Body of pancreas (tissue), 4 donors: Measurements from ENCODE around the gene ACLY. TPM values are rescaled to one million over a fixed set of nuclear protein-coding genes. Genes with fewer than 3 reads are reported as not detected.

Experiments
- ATAC-seq: fragments of 150-250 bp; one replicate; pipeline ENCODE4 v1.9.1; 2016
- DNase-seq, 4 donors: peaks; one replicate each; pipeline ENCODE4 v3.0.0-alpha.2; 2019
- H3K27ac ChIP-seq, 4 donors: fragments of 200-600 bp; sonication (generic); 1 replicate in 3 of 4; 2 replicates in 1 of 4; pipeline versions ENCODE4 v1.5.1 to v1.6.1; 2016 to 2019; ENCODE audit warnings: mild to moderate bottlenecking in 1 of 4, mixed read lengths in 1 of 4, moderate library complexity in 1 of 4
- H3K27me3 ChIP-seq, 2 donors: fragments of 200-600 bp; sonication (generic); one replicate each; pipeline ENCODE4 v1.6.0; 2016; ENCODE audit warnings: mild to moderate bottlenecking in 1 of 2
- H3K36me3 ChIP-seq, 2 donors: fragments of 200-600 bp; sonication (generic); replicated peaks in 1 of 2; 2 replicates each; pipeline ENCODE4 v1.5.1; 2016; ENCODE audit warnings: low read depth in 2 of 2; ENCODE audit not compliant: insufficient read depth in 1 of 2
- H3K4me1 ChIP-seq: fragments of 200-600 bp; sonication (generic); one replicate; pipeline ENCODE4 v1.6.0; 2016
- H3K4me3 ChIP-seq, 2 donors: fragments of 200-600 bp; sonication (generic); 1 replicate in 1 of 2; 2 replicates in 1 of 2; pipeline ENCODE4 v1.5.1; 2016 to 2019
- H3K9me3 ChIP-seq, 3 donors: fragments of 200-600 bp; sonication (generic); 1 replicate in 2 of 3; 2 replicates in 1 of 3; pipeline ENCODE4 v1.5.1; 2016
- POLR2A ChIP-seq, 3 donors: fragments of 450-650 bp; IDR thresholded peaks; one replicate each; pipeline ENCODE4 v1.6.1; 2016; ENCODE audit warnings: antibody characterized with exemption in 3 of 3, mild to moderate bottlenecking in 2 of 3
- WGBS, 2 donors: methylation state at CpG; one replicate each; pipeline ENCODE4 v1.1.5; 2017; 5-methylcytosine and 5-hydroxymethylcytosine counted together
- intact Hi-C: fragments of 100-400 bp; cut with DNase I; formaldehyde crosslinking; loops from one replicate; pipeline ENCODE4 v1.15.1; 2023
- total RNA-seq, 2 donors: library from RNA; depleted of rRNA; stranded (reverse); fragments of >200 nt; gene quantifications; one replicate each; pipeline ENCODE4 v1.1.0, GENCODE V29; 2016
- TF ChIP-seq, protein P1 (sequence below), 7 experiments: fragments of 450-650 bp in 4 of 7; fragments of 200-600 bp in 3 of 7; sonication (generic) in 3 of 7; IDR thresholded peaks; one replicate each; pipeline ENCODE4 v1.5.1; 2016 to 2019; ENCODE audit warnings: antibody characterized with exemption in 7 of 7

Gene ACLY
- total RNA-seq, 2 donors from 2014 or later = 39.2 to 59.0 TPM

DNA sequence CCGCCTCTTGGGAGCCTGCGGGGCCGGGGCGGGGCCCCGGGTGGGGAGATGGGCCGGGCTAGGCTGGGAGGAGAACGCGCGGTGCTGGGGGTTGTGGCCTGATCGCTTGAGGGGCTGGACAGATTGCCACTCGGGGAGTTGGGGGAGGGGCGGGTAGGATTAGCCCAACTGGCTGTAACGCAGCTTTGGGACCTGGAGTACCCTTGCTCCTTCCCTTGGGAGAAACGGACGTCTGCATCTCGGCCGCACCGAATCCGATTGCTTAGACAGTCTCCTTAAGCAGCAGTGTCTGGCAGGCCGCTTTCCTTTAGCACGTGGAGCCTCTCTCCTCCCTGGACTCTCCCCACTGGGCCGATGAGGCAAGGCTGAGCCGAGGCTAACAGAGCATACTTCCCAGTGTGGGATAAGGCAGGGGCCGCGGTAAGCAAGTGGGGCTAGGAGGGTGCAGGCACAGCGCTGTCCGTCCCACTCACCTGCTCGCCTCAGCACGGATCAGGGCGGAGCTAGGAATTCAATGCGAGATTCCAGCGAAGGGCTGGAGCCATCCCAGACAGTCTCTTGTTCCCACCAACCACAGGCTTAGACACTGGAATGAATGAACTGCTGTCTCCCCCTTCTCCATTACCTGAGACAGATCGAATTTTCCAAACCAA, 540 bp upstream of the ACLY start:
- no peak for TF ChIP-seq POLR2A (IDR thresholded peaks at IDR 0.05)
- TF ChIP-seq, protein P1, sequence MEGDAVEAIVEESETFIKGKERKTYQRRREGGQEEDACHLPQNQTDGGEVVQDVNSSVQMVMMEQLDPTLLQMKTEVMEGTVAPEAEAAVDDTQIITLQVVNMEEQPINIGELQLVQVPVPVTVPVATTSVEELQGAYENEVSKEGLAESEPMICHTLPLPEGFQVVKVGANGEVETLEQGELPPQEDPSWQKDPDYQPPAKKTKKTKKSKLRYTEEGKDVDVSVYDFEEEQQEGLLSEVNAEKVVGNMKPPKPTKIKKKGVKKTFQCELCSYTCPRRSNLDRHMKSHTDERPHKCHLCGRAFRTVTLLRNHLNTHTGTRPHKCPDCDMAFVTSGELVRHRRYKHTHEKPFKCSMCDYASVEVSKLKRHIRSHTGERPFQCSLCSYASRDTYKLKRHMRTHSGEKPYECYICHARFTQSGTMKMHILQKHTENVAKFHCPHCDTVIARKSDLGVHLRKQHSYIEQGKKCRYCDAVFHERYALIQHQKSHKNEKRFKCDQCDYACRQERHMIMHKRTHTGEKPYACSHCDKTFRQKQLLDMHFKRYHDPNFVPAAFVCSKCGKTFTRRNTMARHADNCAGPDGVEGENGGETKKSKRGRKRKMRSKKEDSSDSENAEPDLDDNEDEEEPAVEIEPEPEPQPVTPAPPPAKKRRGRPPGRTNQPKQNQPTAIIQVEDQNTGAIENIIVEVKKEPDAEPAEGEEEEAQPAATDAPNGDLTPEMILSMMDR (IDR thresholded peaks at IDR 0.05) = no peak
- intact Hi-C loops = no loop called here
- Histone ChIP-seq H3K4me3 (peak overlapping the region in 1 of 2 donors; percentile 87), H3K4me1 (peaks cover 41% of the 10 kb centered on the region), H3K9me3 (no peaks in the 10 kb centered on the region), H3K27ac (peak overlapping the region; percentile 85 to 96 (median 91)), H3K36me3 (no peaks in the 10 kb centered on the region), H3K27me3 (no peaks in the 10 kb centered on the region)
- DNase-seq = no peak
- 9 to 16% methylated on average over 7 to 33 of the region's 33 CpGs for WGBS, 2 donors
- ATAC-seq = peak; percentile 28

DNA sequence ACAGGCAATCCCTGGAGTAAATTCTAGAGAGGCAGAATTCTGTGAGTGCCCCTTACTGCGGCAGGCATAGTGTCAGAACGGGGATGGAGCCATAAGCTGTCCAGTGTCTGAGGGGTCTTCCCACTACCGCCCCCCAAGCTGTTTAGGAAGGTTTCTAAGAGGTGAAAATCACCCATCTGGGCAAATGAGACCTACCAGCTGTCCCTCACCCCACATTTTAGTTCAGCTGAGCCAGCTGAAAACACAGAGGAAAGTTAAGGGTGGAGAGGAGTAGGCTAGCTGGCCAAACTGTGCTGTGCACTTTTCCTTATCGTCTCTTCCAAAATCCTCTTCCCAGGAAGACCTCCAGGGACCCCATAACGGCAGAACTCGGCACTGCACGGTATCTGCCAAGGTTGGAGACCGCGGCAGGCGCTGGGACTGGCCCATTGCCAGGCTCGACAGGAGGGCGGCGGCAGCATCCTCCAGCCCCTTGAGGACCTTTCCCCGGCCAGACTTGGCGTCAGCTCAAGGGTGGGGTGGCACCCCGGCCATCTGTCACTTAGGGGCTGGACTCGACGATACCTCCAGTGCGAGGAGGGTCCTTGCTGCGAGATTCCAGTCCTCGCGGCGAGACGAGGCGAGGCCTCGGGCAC, 955 bp downstream of the ACLY start:
- WGBS, 2 donors = 2 to 5% methylated on average over 3 to 25 of the region's 26 CpGs
- peak; percentile 61 to 78 (median 70) for DNase-seq
- peak overlapping the region; percentile 87 to 99 for H3K4me3 ChIP-seq
- H3K9me3 ChIP-seq = no peaks in the 10 kb centered on the region
- TF ChIP-seq, protein P1 (IDR thresholded peaks at IDR 0.05) = peak in 1 of 7 experiments; percentile 2
- no peak for TF ChIP-seq POLR2A (IDR thresholded peaks at IDR 0.05)
- intact Hi-C loops = no loop called here
- peaks cover 52% of the 10 kb centered on the region for H3K4me1 ChIP-seq
- no peaks in the 10 kb centered on the region for H3K27me3 ChIP-seq
- peaks cover 0 to 1% of the 10 kb centered on the region in 2 donors for H3K36me3 ChIP-seq
- ATAC-seq = peak; percentile 11
- peak overlapping the region; percentile 85 to 96 (median 91) for H3K27ac ChIP-seq

DNA sequence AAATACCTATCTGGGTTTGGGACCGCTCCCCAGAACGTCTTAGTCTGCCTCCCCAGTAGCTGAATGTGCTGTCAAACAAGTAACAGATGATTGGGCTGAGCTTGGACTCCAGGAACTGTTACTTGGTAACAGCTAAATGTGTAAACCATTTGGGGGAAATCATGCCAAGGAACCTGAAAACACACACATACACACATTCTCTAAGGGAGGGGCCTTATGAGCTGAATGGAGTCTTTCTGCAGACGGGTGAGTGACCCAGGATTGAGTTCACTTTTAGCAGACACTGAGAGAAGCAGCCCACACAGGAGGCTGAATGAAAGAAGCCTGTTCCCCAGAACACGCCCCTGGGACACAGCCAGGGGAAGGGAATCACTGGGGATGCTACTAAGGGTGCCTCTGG, 1.6 kb downstream of the ACLY start:
- H3K9me3 ChIP-seq = no peaks in the 10 kb centered on the region

DNA sequence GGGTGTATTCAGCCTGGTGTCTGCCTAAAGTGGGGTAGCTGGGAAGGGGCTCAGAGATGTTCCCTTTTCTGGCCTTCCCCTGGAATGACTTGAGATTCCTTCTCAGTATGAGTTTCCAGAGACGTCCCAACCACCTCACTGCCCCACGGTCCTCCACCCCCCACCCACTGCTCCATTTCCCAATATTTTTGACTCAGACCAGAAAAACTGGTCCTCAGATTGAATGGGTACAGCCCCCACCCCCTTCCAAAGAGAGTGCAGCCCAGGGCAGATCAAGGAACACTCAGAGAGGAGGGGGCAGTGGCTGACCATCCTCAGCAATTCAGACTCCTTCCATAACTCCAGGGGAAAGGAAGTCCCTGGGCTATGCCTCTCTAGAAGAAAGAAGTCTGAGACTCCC, 3.2 kb downstream of the ACLY start:
- Histone ChIP-seq H3K36me3 (peaks cover 0 to 16% of the 10 kb centered on the region in 2 donors), H3K4me3 (no peak overlapping the region), H3K27ac (peak overlapping the region in 1 of 4 donors; percentile 46), H3K4me1 (peaks cover 61% of the 10 kb centered on the region), H3K27me3 (no peaks in the 10 kb centered on the region), H3K9me3 (no peaks in the 10 kb centered on the region)
- 54 to 55% methylated on average over 2 of the region's 2 CpGs for WGBS, 2 donors
- no peak for ATAC-seq
- intact Hi-C loops = no loop called here
- no peak for DNase-seq
- TF ChIP-seq POLR2A (IDR thresholded peaks at IDR 0.05) = no peak
- TF ChIP-seq, protein P1 (IDR thresholded peaks at IDR 0.05) = no peak

More for the DNA sequence above, 1.6 kb downstream of the ACLY start:
- ATAC-seq = peak; percentile 55
- 8 to 23% methylated on average over 4 of the region's 4 CpGs for WGBS, 2 donors
- peak in 2 of 3 donors; percentile 60 to 65 for TF ChIP-seq POLR2A (IDR thresholded peaks at IDR 0.05)
- TF ChIP-seq, protein P1 (IDR thresholded peaks at IDR 0.05) = no peak
- Histone ChIP-seq H3K36me3 (peaks cover 0 to 7% of the 10 kb centered on the region in 2 donors), H3K4me3 (no peak overlapping the region), H3K4me1 (peaks cover 52% of the 10 kb centered on the region), H3K27me3 (no peaks in the 10 kb centered on the region), H3K27ac (peak overlapping the region; percentile 85 to 96 (median 91))
- DNase-seq = peak; percentile 35 to 80 (median 70)
- intact Hi-C loops = no loop called here
